SU-DHL-6 (cell line): Measurements from ENCODE around the gene ATRN.

ENCODE experiments used
- CTCF ChIP-seq: fragments of 200-600 bp; sonication (generic); IDR thresholded peaks from one replicate; pipeline ENCODE4 v1.5.1; 2017; ENCODE audit warnings: antibody characterized with exemption, mild to moderate bottlenecking, low read length, moderate library complexity; ENCODE audit not compliant: insufficient read depth, poor library complexity, severe bottlenecking
- EZH2phosphoT487 ChIP-seq: fragments of 200-600 bp; sonication (generic), shearing (Covaris generic); conservative IDR thresholded peaks from 2 replicates; pipeline ENCODE4 v1.6.1; 2018; ENCODE audit warnings: mild to moderate bottlenecking, antibody characterized with exemption, low read length, moderate library complexity, mixed read lengths

- no peak for TF ChIP-seq EZH2phosphoT487
- TF ChIP-seq CTCF: no peak
Measured at GRCh38 chr20:3686421-3686820, 215.6 kb downstream of the ATRN start.
